ENCODE data around the gene ITGA11. TPM values are rescaled to one million over a fixed set of nuclear protein-coding genes. Genes with fewer than 3 reads are reported as not detected.

ITGA11 gene
- total and polyA plus RNA-seq, 2 donors (not counting 1 experiment from before 2014, with no cell fraction given) = not detected

GRCh38 chr15:68284616-68285258 lies 147.2 kb downstream of the ITGA11 start:
- H3K4me3 Mint-ChIP-seq = no peak overlapping the region
- POLR2A ChIA-PET = no interaction called here
- H3K4me1 ChIP-seq (ENCODE audit: control insufficient read depth in 2 of 2, insufficient read depth in 2 of 2, low read length in 2 of 2) = peaks cover 20 to 22% of the 10 kb centered on the region in 2 donors

More at GRCh38 chr15:68284616-68285258, 147.2 kb downstream of the ITGA11 start:
- H3K27me3 Mint-ChIP-seq = no peaks in the 10 kb centered on the region
- peaks cover 64% of the 10 kb centered on the region for H3K4me1 Mint-ChIP-seq
- Histone ChIP-seq H3K9me3 (ENCODE audit: control extremely low read depth in 1 of 3, control insufficient read depth in 2 of 3, insufficient read depth in 1 of 3, low read length in 2 of 3) (no peaks in the 10 kb centered on the region), H3K9ac (ENCODE audit: low read length) (no peak overlapping the region), H4K20me1 (ENCODE audit: control insufficient read depth, insufficient read depth, low read length, poor library complexity, severe bottlenecking) (peaks cover 78% of the 10 kb centered on the region), H3K4me2 (replicated peaks; ENCODE audit: low read depth, low read length, poor library complexity, severe bottlenecking) (no peak overlapping the region), H3K4me3 (ENCODE audit: control extremely low read depth in 1 of 5, extremely low read depth in 1 of 5, insufficient read depth in 1 of 5, low read depth in 2 of 5, low read length in 4 of 5) (no peak overlapping the region), H3K27ac (ENCODE audit: low read length in 2 of 2) (no peak overlapping the region), H3K79me2 (ENCODE audit: control insufficient read depth, insufficient read depth, low read length) (peaks cover 100% of the 10 kb centered on the region), H3K27me3 (replicated peaks in 1 of 4; ENCODE audit: control extremely low read depth in 1 of 4, control insufficient read depth in 3 of 4, insufficient read depth in 4 of 4, low read length in 3 of 4) (no peaks in the 10 kb centered on the region), H3K36me3 (replicated peaks in 1 of 2; ENCODE audit: control extremely low read depth in 1 of 2, control insufficient read depth in 1 of 2, extremely low read depth in 1 of 2, insufficient read depth in 2 of 2, low read length in 1 of 2) (peaks cover 0 to 25% of the 10 kb centered on the region in 2 experiments), H2AFZ (ENCODE audit: insufficient read depth, low read depth, low read length, poor library complexity, severe bottlenecking) (no peak overlapping the region)
- intact Hi-C loops (cut with micrococcal nuclease) = no loop called here
- no peaks in the 10 kb centered on the region for H3K9me3 Mint-ChIP-seq (ENCODE audit: insufficient read depth)
- ATAC-seq (ENCODE audit: low read depth) (no peak), DNase-seq (no peak)
- TF ChIP-seq CTCF (IDR thresholded peaks at IDR 0.05) (no peak), EZH2 (IDR thresholded peaks at IDR 0.05; ENCODE audit: borderline replicate concordance, insufficient read depth, low read depth, low read length, poor library complexity, severe bottlenecking) (no peak)
- no peak overlapping the region for H3K27ac Mint-ChIP-seq
- 94% methylated on average over 2 of the region's 7 CpGs for WGBS (ENCODE audit: insufficient coverage)
- CTCF ChIA-PET = no interaction called here
